ENCODE measurements around the gene SLC7A10. TPM values are rescaled to one million over a fixed set of nuclear protein-coding genes. Genes with fewer than 3 reads are reported as not detected.

Gene SLC7A10
- total RNA-seq, 2 experiments from 2014 or later, result not detected

DNA sequence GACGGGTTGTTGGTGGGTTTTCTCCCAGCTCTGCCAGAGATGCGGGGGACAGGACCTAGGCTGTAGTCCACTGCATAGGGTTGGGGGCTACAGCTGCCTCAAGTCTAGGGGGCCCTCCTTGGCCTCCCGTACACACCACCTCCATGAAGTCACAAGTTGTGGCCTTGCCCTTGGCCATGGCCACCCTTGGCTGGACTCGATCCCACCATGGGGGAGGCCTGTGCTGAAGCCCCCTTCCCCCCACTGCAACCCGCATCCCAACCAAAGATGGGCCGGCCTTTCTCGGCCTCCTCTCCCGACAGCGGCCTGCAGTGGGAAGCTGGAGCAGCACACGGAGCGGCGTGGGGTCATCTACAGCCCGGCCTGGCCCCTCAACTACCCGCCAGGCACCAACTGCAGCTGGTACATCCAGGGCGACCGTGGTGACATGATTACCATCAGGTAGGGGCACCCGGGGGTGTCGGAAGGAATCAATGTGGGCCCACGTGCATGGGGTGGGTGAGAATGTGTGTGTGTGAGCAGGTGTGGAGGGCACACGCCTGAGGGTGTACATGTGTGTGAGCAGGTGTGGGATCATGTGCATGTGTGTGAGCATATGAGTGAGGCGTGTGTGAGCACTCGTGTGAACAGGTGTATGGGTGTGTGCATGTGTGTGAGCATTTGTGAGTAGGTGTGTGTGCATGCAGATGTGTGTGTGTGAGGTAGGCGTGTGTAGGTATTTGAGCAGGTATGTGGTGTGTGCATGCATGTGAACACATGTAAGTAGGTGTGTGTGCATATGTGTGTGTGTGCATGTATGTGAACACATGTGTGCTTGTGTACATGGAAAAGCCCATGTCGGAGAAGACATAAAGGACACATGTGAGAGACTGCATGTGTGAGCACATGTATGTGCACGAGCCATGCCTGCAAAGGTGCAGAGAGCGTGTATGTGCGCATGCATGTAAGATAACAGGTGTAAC, 22.8 kb downstream of the SLC7A10 start:
- Mint-ChIP-seq H3K4me1 (no peaks in the 10 kb centered on the region), H3K4me3 (no peak overlapping the region), H3K9me3 (no peaks in the 10 kb centered on the region), H3K27me3 (no peaks in the 10 kb centered on the region), H3K36me3 (no peaks in the 10 kb centered on the region), H3K27ac (no peak overlapping the region)
- POLR2A ChIA-PET, result no interaction called here
- ATAC-seq (ENCODE audit: low read depth), result no peak
- no peak for DNase-seq

DNA sequence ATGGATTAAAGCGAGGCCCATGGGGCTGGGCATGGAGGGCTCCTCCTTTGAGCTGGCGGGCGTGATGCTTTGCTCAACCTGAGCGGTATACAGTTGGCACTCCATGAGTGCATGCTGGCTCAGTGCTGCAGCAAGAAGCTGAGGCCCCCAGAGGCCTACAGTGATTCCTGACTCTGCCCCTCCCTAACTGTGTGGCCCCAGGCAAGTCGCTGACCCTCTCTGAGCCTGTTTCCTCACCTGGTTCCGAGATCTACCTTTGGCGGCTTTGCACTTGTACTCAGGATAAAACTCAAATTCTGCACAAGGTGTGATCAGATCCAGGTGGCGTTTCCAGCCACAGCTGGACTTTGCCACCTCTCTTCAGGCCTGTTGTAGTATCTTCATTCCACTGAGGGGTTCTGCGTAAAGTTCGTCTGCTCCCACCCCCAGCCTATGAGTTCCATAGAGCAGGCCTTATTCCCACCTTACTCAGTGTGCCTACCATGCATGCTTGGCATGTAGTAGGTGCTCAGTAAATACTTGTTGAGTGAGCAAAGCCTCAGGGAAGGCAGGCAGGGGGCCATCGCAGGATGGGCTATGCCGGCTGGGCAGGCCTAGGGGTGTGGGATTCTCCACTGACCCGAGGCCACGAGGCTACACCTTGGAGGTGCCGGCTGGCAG, 23.6 kb downstream of the SLC7A10 start:
- POLR2A ChIA-PET, result no interaction called here
- Mint-ChIP-seq H3K4me1 (no peaks in the 10 kb centered on the region), H3K9me3 (no peaks in the 10 kb centered on the region), H3K36me3 (no peaks in the 10 kb centered on the region), H3K27ac (no peak overlapping the region), H3K4me3 (no peak overlapping the region), H3K27me3 (peaks cover 1% of the 10 kb centered on the region)
- no peak for DNase-seq
- no peak for ATAC-seq (ENCODE audit: low read depth)

DNA sequence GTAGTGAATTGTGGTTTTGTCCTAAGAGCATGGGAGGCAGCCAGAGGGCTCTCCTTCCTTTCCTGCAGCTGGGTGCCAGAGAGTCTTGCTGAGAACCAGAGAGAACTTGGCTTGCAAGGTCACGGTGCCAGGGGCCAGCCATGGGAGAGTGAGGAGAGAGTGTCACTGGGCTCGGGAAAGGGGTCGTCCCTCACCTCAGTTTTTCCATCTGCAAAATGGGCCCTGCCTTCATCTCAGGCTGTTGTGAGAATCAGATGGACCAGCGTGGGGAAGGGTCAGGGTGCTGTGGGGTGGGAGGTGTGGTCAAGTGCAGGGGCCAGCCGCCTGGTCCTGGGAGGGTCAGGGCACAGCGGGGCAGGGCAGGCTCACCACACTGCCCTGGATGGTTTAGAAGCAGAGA, 24.2 kb downstream of the SLC7A10 start:
- Mint-ChIP-seq H3K36me3 (no peaks in the 10 kb centered on the region), H3K4me3 (no peak overlapping the region), H3K9me3 (no peaks in the 10 kb centered on the region), H3K4me1 (no peaks in the 10 kb centered on the region), H3K27ac (no peak overlapping the region), H3K27me3 (peaks cover 6% of the 10 kb centered on the region)
- POLR2A ChIA-PET, result no interaction called here
- DNase-seq, result no peak
- ATAC-seq (ENCODE audit: low read depth), result no peak

DNA sequence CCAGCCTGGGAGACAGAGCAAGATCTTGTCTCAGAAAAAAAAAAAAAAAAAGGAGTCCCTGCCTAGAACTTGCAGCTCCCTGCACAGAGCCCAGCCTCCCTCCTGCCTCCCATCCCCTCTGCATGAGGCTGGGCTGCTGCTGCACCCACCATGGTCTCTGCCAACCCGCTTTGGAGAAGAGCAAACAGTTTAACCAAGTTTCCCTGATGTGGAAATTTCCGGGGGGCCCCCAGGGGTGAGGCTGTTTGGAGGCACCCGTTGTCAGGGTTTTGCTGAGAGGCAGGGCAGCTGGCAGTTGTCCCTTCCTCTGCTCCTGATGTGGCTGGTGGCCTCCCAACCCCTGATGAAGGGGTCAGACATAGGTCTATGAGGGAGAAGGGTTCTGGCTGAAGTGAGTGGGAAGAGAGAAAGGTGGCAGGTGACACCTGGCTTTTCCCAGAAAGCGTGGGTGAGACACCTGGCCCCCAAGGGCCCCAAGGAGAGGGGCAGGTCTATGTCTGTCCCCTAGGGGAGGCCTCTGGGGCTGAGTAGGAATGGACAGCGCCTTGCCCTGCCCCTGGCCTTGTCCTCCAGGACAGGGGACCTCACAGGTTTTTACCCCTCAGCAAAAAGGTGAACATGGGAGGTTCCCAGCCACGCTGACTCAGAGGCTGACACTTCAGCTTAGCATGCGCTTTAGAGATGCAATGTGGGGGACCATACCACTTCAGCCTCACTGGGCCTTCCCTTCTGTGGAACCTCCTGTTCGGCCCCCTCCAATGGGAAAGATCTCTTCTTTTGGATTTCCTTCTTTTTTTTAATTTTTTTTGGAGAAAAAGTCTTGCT, 26.0 kb downstream of the SLC7A10 start:
- no peak for ATAC-seq (ENCODE audit: low read depth)
- POLR2A ChIA-PET, result no interaction called here

DNA sequence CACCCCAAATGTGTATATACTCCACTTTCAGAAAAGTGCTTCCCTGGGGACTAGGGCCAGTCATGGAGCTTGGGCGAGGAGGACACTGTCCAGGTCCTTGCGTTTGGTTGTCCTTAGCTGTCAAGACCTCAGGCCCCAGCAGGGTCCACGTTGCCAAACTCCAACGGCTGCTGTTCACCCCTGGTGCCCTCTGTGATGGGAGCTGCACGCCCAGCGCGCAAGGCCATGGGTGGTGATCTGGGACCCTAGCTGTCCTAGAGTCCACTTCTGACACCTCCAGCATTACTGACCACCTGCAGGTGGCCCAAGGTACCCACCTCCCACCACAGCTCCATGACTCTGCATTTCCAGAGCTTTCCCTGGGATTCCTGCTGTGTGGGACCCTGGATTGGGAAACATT, 27.5 kb downstream of the SLC7A10 start:
- Mint-ChIP-seq H3K9me3 (no peaks in the 10 kb centered on the region), H3K27ac (no peak overlapping the region), H3K4me3 (no peak overlapping the region), H3K4me1 (no peaks in the 10 kb centered on the region), H3K27me3 (peaks cover 26% of the 10 kb centered on the region), H3K36me3 (no peaks in the 10 kb centered on the region)
- DNase-seq, result no peak
- POLR2A ChIA-PET, result interaction anchor here (0.7 kb wide), 1 partner anchor 14 kb away, joined by 3 read pairs; no protein-coding TSS in a partner anchor
- ATAC-seq (ENCODE audit: low read depth), result no peak

More for the DNA sequence above, 26.0 kb downstream of the SLC7A10 start:
- Mint-ChIP-seq H3K9me3 (no peaks in the 10 kb centered on the region), H3K27me3 (peaks cover 19% of the 10 kb centered on the region), H3K27ac (no peak overlapping the region), H3K36me3 (no peaks in the 10 kb centered on the region), H3K4me1 (no peaks in the 10 kb centered on the region), H3K4me3 (no peak overlapping the region)
- no peak for DNase-seq

DNA sequence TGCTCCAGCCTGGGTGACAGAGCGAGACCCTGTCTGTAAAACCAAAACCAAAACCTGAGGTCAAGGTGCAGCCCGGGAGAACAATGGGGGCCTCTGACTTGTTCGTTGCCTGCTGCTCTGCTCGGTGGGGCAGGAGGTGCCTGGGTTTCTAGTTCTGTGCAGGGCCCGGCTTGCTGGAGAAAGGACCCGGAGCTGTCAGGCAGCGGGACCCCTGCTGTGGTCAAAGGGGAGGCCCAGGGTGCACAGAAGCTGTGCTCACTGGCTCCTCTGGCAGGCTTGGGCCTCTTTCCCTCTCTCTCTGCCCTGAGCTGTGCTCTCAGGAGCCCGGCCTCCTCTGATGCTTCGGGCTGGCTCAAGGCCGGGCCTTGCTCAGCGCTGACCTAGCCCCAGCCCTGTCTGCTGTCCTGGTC, 28.1 kb downstream of the SLC7A10 start:
- H3K4me1 Mint-ChIP-seq, result no peaks in the 10 kb centered on the region
- peaks cover 32% of the 10 kb centered on the region for H3K27me3 Mint-ChIP-seq
- no peaks in the 10 kb centered on the region for H3K36me3 Mint-ChIP-seq
- no peaks in the 10 kb centered on the region for H3K9me3 Mint-ChIP-seq
- H3K27ac Mint-ChIP-seq, result no peak overlapping the region
- DNase-seq, result no peak
- no peak overlapping the region for H3K4me3 Mint-ChIP-seq
- ATAC-seq (ENCODE audit: low read depth), result no peak
- POLR2A ChIA-PET, result no interaction called here

DNA sequence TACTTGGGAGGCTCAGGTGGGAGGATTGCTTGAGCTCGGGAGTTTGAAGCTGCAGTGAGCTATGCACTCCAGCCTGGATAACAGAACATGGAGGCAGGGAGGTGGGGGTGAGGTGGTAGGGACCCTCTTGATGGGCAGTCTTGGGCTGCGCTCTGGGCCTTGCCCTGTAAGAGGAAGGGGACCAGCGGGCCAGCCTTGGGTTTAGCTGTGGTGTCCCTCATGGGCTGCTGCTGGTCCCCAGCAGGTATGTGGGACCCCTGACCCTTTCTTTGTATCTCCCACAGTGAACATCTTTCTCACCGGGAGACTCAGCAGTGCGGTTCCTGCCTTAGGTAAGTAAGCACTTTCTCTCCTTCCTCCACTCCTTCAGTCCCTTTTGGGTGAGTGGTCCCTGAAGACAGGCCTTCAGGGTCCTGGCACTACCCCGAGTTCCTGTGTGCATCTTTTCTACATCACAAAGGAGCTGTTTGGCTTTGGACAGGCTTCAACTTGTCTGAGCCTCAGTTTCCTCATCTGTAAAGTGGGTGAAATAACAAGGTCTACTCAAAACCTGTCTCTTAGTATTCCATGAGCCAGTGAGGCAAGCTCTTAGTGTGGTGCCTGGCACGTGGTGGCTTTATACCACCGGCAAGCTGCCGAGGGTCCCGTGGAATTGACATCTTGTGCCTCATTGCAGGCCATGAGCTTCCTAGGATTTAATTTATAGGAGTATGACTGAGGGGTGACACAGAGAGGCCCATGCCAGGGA, 29.0 kb downstream of the SLC7A10 start:
- POLR2A ChIA-PET, result no interaction called here
- Mint-ChIP-seq H3K4me1 (no peaks in the 10 kb centered on the region), H3K4me3 (no peak overlapping the region), H3K27me3 (peaks cover 38% of the 10 kb centered on the region), H3K9me3 (no peaks in the 10 kb centered on the region), H3K36me3 (no peaks in the 10 kb centered on the region), H3K27ac (no peak overlapping the region)
- DNase-seq (no peak), ATAC-seq (ENCODE audit: low read depth) (no peak)

DNA sequence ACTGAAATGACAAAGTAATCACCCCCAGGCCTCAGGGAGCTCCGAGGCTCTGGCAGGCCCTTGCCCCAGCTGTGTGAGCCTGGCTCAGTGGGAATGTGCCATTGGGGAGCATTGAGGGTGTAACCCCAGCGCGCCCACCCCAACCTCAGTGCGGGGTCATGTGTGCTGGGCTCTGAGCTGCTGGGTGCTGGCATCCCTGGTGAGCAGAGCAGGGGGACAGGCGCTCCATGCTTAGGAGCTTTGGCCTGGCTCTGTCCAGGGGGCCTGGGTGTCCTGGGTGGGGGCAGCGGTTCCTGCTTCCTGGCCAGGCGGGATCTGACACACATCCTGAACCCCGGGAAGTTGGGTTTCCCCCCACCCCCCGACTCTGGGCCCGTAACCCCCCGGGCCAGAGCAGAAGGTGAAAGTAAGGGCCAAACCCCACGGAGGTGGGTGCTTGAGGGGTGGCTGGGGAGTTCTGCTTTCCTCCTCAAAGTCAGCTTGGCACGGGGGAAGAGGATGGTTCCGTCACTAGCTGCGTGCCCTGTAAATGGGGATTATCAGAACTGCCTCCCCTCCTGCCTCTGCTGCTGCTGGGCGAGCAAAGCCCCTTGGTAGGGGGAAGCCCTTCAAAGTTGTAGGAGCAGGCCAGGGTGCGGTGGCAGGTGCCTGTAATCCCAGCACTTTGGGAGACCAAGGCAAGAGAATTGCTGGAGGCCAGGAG, 29.9 kb downstream of the SLC7A10 start:
- no peak overlapping the region for H3K4me3 Mint-ChIP-seq
- DNase-seq (no peak), ATAC-seq (ENCODE audit: low read depth) (no peak)
- POLR2A ChIA-PET, result no interaction called here
- no peaks in the 10 kb centered on the region for H3K4me1 Mint-ChIP-seq
- H3K27ac Mint-ChIP-seq, result no peak overlapping the region
- no peaks in the 10 kb centered on the region for H3K9me3 Mint-ChIP-seq
- peaks cover 43% of the 10 kb centered on the region for H3K27me3 Mint-ChIP-seq
- H3K36me3 Mint-ChIP-seq, result no peaks in the 10 kb centered on the region

DNA sequence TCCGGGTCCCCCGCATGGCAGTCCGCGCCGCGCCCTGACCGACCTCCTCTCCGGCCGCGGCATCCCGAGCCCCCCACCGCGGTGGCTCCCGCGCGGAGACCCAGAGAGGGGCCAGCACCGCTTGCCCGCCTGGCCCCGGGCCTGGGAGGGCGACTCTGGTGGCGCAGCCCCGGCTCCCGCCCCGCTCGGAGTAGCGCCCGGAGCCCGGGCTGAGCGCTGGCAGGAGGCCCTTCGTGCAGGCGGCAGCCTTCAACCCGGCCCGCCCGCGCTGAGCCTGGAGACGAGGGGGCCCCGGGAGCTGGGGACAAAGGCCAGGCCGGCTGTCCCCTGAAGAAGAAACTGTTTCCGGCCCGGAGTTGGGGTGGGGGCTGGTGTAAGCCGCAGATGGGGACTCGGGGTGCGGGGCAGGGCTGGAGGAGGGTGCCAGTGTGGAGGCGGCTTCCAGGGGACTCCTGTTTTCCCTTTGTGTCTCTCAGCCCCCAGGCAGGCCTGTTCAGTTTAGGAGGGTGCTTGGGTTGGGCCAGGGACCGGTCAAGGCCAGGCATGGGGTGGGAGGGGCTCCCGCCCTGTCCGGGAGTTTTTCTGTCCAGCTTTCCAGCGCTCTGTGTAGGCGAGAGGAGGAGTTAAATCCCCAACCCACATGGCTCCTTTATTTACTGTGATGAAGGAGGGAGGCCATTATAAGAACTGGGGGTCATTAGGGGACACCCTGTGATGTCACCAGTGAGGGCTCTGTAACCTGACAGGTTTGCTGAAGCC, 30.6 kb downstream of the SLC7A10 start:
- Mint-ChIP-seq H3K4me3 (no peak overlapping the region), H3K9me3 (no peaks in the 10 kb centered on the region), H3K27me3 (peaks cover 48% of the 10 kb centered on the region), H3K36me3 (no peaks in the 10 kb centered on the region), H3K27ac (no peak overlapping the region), H3K4me1 (no peaks in the 10 kb centered on the region)
- no peak for ATAC-seq (ENCODE audit: low read depth)
- POLR2A ChIA-PET, result no interaction called here
- no peak for DNase-seq

DNA sequence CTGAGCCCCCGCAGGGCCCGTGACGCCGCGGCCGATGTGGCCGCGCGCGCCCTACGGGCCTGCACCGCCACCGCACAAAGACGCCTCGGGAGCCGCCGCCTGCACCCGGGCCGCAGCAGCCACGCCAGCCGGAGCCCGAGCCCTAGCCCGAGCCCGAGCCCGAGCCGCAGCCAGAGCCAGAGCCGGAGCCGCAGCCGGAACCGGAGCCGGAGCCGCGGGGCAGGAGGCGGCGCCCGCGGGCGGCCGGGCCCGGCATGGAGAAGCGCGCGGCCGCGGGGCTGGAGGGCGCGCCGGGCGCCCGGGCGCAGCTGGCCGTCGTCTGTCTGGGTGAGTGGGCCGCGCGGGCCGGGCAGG, 31.1 kb downstream of the SLC7A10 start:
- POLR2A ChIA-PET, result no interaction called here
- H3K27me3 Mint-ChIP-seq, result peaks cover 50% of the 10 kb centered on the region
- H3K4me3 Mint-ChIP-seq, result no peak overlapping the region
- no peaks in the 10 kb centered on the region for H3K36me3 Mint-ChIP-seq
- no peaks in the 10 kb centered on the region for H3K4me1 Mint-ChIP-seq
- H3K9me3 Mint-ChIP-seq, result no peaks in the 10 kb centered on the region
- DNase-seq, result no peak
- H3K27ac Mint-ChIP-seq, result no peak overlapping the region
- peak; percentile 32 for ATAC-seq (ENCODE audit: low read depth)

DNA sequence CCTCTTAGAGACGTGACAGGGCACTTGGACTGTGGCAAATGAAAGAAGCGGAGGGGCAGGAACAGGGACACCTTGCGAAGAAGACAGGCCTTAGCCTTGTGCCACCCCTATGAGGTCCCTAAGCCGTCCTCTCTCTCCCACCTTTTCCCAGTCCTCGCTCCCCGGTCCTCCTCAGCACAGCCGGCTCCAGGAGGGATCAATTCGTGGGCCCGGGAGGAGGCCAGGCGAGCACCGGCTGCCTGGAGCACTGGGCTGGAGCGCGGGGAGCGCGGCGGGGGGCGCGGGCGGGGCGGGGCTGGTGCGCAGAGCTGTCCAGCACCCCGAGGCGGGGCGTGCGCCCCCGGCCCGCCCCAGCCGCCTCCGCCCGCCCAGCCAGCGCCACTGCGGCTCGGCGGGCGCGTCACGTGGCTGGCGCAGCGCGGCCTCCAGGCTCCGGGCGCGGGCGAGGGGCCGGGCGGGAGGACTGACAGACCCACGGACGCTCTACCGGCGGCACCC, 31.7 kb downstream of the SLC7A10 start, which contains the start of gene LRP3:
LRP3 (plus strand) TSS at position 466 of the 498 bp plus-strand sequence. CDS start 456 bp downstream, outside the sequence.
- no peak for DNase-seq

More for the DNA sequence above, 31.7 kb downstream of the SLC7A10 start, which contains the start of gene LRP3:
- H3K36me3 Mint-ChIP-seq, result no peaks in the 10 kb centered on the region
- no peaks in the 10 kb centered on the region for H3K9me3 Mint-ChIP-seq
- POLR2A ChIA-PET, result no interaction called here
- no peak for ATAC-seq (ENCODE audit: low read depth)
- H3K4me3 Mint-ChIP-seq, result peak within 1 kb of the TSS; percentile 37
- H3K4me1 Mint-ChIP-seq, result no peaks in the 10 kb centered on the region
- H3K27ac Mint-ChIP-seq, result no peak within 1 kb of the TSS
- peaks cover 50% of the 10 kb centered on the region for H3K27me3 Mint-ChIP-seq
